ENCODE results near the gene CARD19. TPM values are rescaled to one million over a fixed set of nuclear protein-coding genes. Genes with fewer than 3 reads are reported as not detected.

CARD19 gene
- total RNA-seq, 1 experiment from 2014 or later: 63.4 TPM

DNA sequence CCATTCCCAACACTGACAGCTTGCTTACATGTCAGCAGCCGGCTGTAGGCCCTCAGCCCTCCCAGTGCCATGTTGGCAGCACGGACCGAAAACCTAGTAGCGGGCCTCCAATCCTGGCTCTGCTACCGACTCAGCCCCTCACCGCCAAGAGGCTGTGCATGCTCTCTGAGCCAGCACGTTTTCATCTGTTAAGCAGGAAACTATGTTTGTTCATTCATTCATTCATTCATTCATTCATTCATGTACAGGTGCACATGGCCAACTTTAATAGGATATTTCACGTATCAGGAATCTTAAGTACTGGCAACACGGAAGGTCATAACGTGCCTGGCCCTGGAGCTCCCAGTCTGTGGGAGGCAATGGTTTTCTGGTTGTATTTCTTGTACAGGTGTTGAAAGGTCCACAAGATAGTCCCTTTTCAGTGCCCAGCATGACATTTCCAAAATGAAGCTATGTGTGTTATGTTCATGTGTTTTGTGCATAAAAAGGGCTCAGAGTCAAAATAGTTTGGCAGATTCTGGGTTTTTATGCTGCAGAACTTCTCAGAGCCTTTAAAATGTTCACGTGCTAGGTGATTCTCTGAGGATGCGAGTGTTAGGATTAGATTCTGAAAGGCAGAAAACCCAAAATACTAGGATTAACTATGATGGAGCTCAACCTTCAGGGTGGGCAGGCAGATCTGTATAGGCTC, 19.8 kb upstream of the CARD19 start:
- H3K9me3 ChIP-seq (ENCODE audit: control insufficient read depth, insufficient read depth, low read depth, low read length): no peaks in the 10 kb centered on the region
- in situ Hi-C loops (cut with HindIII; ENCODE audit: low pct_unique_long_range_greater_than_20kb, low sequenced_read_pairs) (no loop called here), intact Hi-C loops (cut with micrococcal nuclease; ENCODE audit: unreplicated experiment) (no loop called here)
- DNase-seq (ENCODE audit: low read depth, low spot score) (no peak), ATAC-seq (no peak)
- H3K36me3 ChIP-seq (ENCODE audit: control insufficient read depth, insufficient read depth, low read length): no peaks in the 10 kb centered on the region
- ChIA-PET CTCF (no interaction called here), POLR2A (interaction anchor here (0.6 kb wide), 1 partner anchor 20 kb away, joined by 3 read pairs; no protein-coding TSS in a partner anchor)
- H3K27me3 ChIP-seq (ENCODE audit: control insufficient read depth, insufficient read depth, low read length): no peaks in the 10 kb centered on the region
- BruUV-seq (replicated peaks): no TSS peak
- H3K27ac ChIP-seq (ENCODE audit: low read length): no peak overlapping the region
- TF ChIP-seq SIN3A (IDR thresholded peaks at IDR 0.05; ENCODE audit: borderline replicate concordance, insufficient read depth, low read depth, low read length) (no peak), TCF7L2 (IDR thresholded peaks at IDR 0.05; ENCODE audit: low read depth, low read length) (no peak), POLR2AphosphoS5 (IDR thresholded peaks at IDR 0.05; ENCODE audit: low read depth, low read length) (no peak)
- TF ChIP-seq, protein P1, sequence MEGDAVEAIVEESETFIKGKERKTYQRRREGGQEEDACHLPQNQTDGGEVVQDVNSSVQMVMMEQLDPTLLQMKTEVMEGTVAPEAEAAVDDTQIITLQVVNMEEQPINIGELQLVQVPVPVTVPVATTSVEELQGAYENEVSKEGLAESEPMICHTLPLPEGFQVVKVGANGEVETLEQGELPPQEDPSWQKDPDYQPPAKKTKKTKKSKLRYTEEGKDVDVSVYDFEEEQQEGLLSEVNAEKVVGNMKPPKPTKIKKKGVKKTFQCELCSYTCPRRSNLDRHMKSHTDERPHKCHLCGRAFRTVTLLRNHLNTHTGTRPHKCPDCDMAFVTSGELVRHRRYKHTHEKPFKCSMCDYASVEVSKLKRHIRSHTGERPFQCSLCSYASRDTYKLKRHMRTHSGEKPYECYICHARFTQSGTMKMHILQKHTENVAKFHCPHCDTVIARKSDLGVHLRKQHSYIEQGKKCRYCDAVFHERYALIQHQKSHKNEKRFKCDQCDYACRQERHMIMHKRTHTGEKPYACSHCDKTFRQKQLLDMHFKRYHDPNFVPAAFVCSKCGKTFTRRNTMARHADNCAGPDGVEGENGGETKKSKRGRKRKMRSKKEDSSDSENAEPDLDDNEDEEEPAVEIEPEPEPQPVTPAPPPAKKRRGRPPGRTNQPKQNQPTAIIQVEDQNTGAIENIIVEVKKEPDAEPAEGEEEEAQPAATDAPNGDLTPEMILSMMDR (IDR thresholded peaks at IDR 0.05): no peak
- TF ChIP-seq, protein P2, sequence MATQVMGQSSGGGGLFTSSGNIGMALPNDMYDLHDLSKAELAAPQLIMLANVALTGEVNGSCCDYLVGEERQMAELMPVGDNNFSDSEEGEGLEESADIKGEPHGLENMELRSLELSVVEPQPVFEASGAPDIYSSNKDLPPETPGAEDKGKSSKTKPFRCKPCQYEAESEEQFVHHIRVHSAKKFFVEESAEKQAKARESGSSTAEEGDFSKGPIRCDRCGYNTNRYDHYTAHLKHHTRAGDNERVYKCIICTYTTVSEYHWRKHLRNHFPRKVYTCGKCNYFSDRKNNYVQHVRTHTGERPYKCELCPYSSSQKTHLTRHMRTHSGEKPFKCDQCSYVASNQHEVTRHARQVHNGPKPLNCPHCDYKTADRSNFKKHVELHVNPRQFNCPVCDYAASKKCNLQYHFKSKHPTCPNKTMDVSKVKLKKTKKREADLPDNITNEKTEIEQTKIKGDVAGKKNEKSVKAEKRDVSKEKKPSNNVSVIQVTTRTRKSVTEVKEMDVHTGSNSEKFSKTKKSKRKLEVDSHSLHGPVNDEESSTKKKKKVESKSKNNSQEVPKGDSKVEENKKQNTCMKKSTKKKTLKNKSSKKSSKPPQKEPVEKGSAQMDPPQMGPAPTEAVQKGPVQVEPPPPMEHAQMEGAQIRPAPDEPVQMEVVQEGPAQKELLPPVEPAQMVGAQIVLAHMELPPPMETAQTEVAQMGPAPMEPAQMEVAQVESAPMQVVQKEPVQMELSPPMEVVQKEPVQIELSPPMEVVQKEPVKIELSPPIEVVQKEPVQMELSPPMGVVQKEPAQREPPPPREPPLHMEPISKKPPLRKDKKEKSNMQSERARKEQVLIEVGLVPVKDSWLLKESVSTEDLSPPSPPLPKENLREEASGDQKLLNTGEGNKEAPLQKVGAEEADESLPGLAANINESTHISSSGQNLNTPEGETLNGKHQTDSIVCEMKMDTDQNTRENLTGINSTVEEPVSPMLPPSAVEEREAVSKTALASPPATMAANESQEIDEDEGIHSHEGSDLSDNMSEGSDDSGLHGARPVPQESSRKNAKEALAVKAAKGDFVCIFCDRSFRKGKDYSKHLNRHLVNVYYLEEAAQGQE (IDR thresholded peaks at IDR 0.05; ENCODE audit: insufficient read depth in 1 of 2, low read depth in 2 of 2, low read length in 1 of 2): no peak
- no peak overlapping the region for H3K4me3 ChIP-seq (ENCODE audit: low read depth in 2 of 2, low read length in 2 of 2)
- H3K4me1 ChIP-seq (ENCODE audit: control insufficient read depth, insufficient read depth, low read length): 0 out of 2 replicates have a peak, but pooled peaks cover 2% of the 10 kb centered on the region

DNA sequence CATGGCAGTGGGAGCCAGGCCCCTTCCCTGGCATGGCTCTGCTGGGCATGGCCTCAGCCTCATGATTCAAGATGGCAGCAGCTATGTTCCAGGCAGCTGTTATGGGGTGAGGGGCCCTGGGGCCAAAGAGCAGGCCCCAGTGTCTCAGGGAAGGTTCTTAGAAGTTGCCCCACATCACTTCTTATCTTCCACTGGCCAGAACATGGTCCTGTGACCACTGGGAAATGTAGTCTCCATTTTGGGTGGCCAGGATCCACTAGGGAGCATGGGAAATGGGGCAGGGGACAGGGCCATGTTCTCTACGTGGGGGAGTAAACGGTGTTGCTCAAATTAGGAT, 19.3 kb upstream of the CARD19 start:
- ChIA-PET CTCF (no interaction called here), POLR2A (no interaction called here)
- no TSS peak for BruUV-seq (replicated peaks)
- in situ Hi-C loops (cut with HindIII; ENCODE audit: low pct_unique_long_range_greater_than_20kb, low sequenced_read_pairs) (no loop called here), intact Hi-C loops (cut with micrococcal nuclease; ENCODE audit: unreplicated experiment) (no loop called here)
- DNase-seq (ENCODE audit: low read depth, low spot score): no peak
- no peak overlapping the region for H3K4me3 ChIP-seq (ENCODE audit: low read depth in 2 of 2, low read length in 2 of 2)
- H3K36me3 ChIP-seq (ENCODE audit: control insufficient read depth, insufficient read depth, low read length): no peaks in the 10 kb centered on the region
- ATAC-seq: no peak
- no peaks in the 10 kb centered on the region for H3K27me3 ChIP-seq (ENCODE audit: control insufficient read depth, insufficient read depth, low read length)
- no peak for TF ChIP-seq SIN3A (IDR thresholded peaks at IDR 0.05; ENCODE audit: borderline replicate concordance, insufficient read depth, low read depth, low read length)
- no peak for TF ChIP-seq TCF7L2 (IDR thresholded peaks at IDR 0.05; ENCODE audit: low read depth, low read length)
- TF ChIP-seq, protein P1 (IDR thresholded peaks at IDR 0.05): no peak
- TF ChIP-seq, protein P2 (IDR thresholded peaks at IDR 0.05; ENCODE audit: insufficient read depth in 1 of 2, low read depth in 2 of 2, low read length in 1 of 2): no peak
- no peak for TF ChIP-seq POLR2AphosphoS5 (IDR thresholded peaks at IDR 0.05; ENCODE audit: low read depth, low read length)
- no peak overlapping the region for H3K27ac ChIP-seq (ENCODE audit: low read length)
- H3K9me3 ChIP-seq (ENCODE audit: control insufficient read depth, insufficient read depth, low read depth, low read length): no peaks in the 10 kb centered on the region
- 0 out of 2 replicates have a peak, but pooled peaks cover 2% of the 10 kb centered on the region for H3K4me1 ChIP-seq (ENCODE audit: control insufficient read depth, insufficient read depth, low read length)
